ENCODE data around the gene SLC43A1.
A peak's percentile ranks its signal among the peaks of the same experiment; 100 is the strongest.

The SLC43A1 gene

DNA sequence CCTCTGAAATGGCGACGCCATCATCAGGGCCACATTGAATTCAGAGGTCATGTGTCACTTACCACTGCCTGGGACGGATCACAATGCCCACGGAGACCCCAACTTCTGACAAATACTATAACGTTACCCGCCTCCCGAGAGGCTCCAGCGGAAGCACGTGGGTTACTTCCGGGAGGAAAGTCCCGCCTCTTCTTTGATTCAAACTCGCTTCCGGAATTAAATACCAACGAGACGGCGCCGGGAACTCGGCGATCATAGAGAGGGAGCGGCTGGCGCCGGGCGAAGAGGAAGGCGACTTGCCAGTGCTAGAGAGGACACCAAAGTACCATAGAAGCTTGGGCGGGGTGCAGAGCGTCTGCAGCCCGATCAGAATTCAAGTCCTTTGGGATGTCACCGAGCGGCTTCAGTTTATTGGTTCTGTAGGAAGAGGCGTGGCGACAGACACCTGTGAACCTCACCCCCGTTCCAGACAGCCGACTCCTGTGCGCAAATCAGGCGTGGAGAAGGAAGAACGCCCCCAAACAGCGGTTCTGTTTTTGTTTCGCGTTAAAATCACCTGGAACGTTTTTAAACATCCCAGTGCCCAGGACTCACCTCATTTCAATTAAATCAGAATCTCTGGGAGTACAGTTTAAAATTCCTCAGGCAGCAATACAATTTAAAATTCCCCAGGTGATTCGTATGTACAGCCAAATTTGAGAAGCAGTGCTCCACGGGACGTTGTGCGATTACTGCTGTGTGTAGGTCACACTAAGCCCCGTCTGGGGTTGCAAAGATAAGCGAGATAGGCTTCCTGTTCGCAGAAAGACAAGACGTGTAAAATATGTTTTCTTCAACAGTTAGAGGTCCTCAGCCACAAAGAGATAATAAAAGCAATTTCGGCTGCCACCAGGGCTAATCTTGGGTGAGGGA lies 15.3 kb upstream of the SLC43A1 start, which contains the start of gene TIMM10:
Gene TIMM10 (minus strand): TSS at position 159 of the 912 bp plus-strand sequence. CDS start 565 bp downstream, outside the sequence.
- TF ChIP-seq, protein P1, sequence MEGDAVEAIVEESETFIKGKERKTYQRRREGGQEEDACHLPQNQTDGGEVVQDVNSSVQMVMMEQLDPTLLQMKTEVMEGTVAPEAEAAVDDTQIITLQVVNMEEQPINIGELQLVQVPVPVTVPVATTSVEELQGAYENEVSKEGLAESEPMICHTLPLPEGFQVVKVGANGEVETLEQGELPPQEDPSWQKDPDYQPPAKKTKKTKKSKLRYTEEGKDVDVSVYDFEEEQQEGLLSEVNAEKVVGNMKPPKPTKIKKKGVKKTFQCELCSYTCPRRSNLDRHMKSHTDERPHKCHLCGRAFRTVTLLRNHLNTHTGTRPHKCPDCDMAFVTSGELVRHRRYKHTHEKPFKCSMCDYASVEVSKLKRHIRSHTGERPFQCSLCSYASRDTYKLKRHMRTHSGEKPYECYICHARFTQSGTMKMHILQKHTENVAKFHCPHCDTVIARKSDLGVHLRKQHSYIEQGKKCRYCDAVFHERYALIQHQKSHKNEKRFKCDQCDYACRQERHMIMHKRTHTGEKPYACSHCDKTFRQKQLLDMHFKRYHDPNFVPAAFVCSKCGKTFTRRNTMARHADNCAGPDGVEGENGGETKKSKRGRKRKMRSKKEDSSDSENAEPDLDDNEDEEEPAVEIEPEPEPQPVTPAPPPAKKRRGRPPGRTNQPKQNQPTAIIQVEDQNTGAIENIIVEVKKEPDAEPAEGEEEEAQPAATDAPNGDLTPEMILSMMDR (conservative IDR thresholded peaks at IDR 0.05; ENCODE audit: low read depth) = no peak
- ChIA-PET POLR2A (ENCODE audit: low non-redundant PET) (no interaction called here), CTCF (interaction anchor here (0.5 to 5.8 kb wide), 5 partner anchors 37 to 228 kb away, joined by 3 to 67 read pairs (median 5); partner anchors contain the start of gene RTN4RL2)
- peak within 1 kb of the TSS; percentile 66 for H3K27ac ChIP-seq
- peak; percentile 91 for DNase-seq (ENCODE audit: low spot score)

DNA sequence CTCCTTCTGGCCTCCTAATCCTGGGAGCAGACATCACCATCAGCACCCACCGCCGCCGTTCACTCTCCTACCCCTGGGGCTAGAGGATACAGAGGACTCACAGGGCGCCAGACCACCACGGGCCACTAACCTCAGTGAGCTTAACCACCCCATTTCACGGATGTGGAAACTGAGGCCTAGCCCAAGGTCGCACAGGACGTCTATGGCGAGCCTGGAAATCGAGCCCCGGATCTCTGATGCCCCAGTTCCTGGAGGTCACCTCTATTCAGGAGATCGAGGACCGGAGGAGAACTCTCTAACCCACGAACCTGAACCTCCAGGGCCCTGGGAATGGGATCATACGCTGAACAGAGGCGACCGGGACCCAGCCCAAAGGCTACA lies 14.7 kb upstream of the SLC43A1 start:
- CTCF ChIA-PET = interaction anchor here (0.7 to 5.8 kb wide), 3 partner anchors 37 to 227 kb away, joined by 3 to 67 read pairs (median 5); partner anchors contain the start of gene RTN4RL2
- POLR2A ChIA-PET (ENCODE audit: low non-redundant PET) = no interaction called here
- no peak for DNase-seq (ENCODE audit: low spot score)
- peak overlapping the region; percentile 66 for H3K27ac ChIP-seq
- TF ChIP-seq, protein P1 (conservative IDR thresholded peaks at IDR 0.05; ENCODE audit: low read depth) = no peak

DNA sequence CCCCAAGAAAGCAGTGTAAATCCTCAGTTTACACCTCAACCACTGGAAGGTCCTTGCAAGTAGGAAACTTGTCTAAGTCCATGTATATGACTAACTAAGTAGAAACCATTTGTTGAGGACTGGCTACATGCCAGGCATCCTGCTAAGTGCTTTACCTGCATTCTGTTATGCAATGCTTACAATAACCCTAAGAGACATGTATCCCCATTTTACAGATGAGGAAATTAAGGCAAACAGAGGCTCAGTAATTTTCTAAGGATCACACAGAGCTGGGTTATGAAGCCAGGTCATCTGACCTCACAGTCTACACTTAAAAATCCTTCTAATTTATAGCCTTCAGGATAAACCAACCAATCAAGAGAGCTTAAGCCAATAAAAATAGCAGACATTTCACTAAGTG lies 13.5 kb upstream of the SLC43A1 start:
- ChIA-PET CTCF (interaction anchor here (0.9 to 5.8 kb wide), 4 partner anchors 36 to 180 kb away, joined by 3 to 67 read pairs (median 7); partner anchors contain the start of gene RTN4RL2), POLR2A (ENCODE audit: low non-redundant PET) (no interaction called here)
- DNase-seq (ENCODE audit: low spot score) = no peak
- TF ChIP-seq, protein P1 (conservative IDR thresholded peaks at IDR 0.05; ENCODE audit: low read depth) = no peak
- H3K27ac ChIP-seq = no peak overlapping the region

DNA sequence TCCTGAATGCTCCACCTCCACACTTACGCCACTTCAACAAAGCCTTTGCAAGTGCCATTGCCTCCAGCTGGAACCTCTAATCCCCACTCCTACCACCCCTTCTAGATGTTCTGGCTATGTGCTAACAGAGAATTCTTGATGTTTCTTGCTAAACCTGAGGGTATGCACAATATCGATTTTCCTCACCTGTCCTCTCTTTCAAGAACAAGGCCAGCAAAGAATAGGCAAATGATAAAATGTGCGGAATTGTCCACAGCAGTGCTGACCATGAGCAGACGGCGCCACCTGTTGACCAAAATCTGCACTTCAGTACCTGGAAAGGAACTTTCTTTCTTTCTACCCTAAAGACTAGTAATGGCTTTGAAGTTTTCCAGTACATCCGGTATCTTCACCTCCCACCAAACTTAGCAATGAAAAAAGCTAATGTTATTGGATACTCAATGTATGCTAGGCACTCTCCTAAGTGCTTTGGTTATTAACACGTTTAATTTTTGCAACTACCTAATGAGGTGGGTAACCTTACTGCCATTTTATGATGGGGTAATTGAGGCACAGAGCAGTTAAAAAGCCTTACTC lies 11.6 kb upstream of the SLC43A1 start:
- ChIA-PET POLR2A (ENCODE audit: low non-redundant PET) (interaction anchor here (1.1 kb wide), 1 partner anchor 36 kb away, joined by 3 read pairs; no protein-coding TSS in a partner anchor), CTCF (interaction anchor here (0.6 to 5.8 kb wide), 19 partner anchors 10 to 918 kb away, joined by 3 to 67 read pairs (median 4); partner anchors contain the start of genes RTN4RL2 and SLC43A1)
- TF ChIP-seq, protein P1 (conservative IDR thresholded peaks at IDR 0.05; ENCODE audit: low read depth) = peak; percentile 91

DNA sequence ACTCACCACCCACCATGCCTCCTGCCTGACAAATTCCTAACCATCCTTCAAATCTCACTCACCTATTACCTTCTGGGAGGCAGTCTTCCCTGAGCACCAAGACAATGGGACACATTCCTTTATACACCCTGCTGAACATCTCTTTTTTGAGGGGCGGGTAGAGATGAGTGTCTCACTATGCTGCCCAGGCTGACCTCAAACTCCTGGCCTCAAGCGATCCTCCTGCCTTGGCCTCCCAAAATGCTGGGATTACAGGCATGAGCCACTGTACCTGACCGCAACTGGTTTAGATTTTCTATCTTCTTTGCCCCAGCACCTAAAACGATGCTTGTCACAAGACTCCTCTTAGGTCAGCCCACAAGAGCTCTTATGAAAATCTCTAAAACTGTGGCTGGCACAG lies 7.9 kb upstream of the SLC43A1 start:
- H3K27ac ChIP-seq = no peak overlapping the region
- TF ChIP-seq, protein P1 (conservative IDR thresholded peaks at IDR 0.05; ENCODE audit: low read depth) = no peak
- DNase-seq (ENCODE audit: low spot score) = no peak
- POLR2A ChIA-PET (ENCODE audit: low non-redundant PET) = no interaction called here
- CTCF ChIA-PET = no interaction called here

More for the DNA sequence above, 11.6 kb upstream of the SLC43A1 start:
- no peak overlapping the region for H3K27ac ChIP-seq
- no peak for DNase-seq (ENCODE audit: low spot score)

DNA sequence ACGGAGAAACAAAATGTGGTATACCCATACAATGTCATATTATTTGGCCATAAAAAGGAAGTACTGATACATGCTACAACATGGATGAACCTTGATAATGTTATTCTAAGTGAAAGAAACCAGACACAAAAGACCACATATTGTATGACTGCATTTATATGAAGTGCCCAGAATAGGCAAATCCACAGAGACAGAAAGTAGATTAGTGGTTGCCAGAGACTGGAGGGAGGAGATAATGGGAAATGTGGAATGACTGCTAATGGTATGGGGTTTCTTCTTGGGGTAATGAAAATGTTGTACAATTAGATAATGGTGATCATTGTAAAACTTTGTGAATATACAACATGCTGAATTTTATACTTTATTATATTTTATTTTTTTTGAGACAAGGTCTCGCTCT lies 5.6 kb upstream of the SLC43A1 start:
- ChIA-PET CTCF (interaction anchor here (1.8 kb wide), 2 partner anchors 63 to 64 kb away, joined by 6 to 8 read pairs; no protein-coding TSS in a partner anchor), POLR2A (ENCODE audit: low non-redundant PET) (no interaction called here)
- DNase-seq (ENCODE audit: low spot score) = no peak
- no peak overlapping the region for H3K27ac ChIP-seq
- TF ChIP-seq, protein P1 (conservative IDR thresholded peaks at IDR 0.05; ENCODE audit: low read depth) = no peak

Data from RWPE1 (cell line).